ENCODE measurements around the gene ALKBH6. TPM values are rescaled to one million over a fixed set of nuclear protein-coding genes. Genes with fewer than 3 reads are reported as not detected.

ALKBH6 gene
- total and polyA plus RNA-seq, 10 of the 15 experiments (the other 5 are each of a cell fraction or from before 2014, with no cell fraction given), result 1.2 to 56.5 (median 36.1) TPM

DNA sequence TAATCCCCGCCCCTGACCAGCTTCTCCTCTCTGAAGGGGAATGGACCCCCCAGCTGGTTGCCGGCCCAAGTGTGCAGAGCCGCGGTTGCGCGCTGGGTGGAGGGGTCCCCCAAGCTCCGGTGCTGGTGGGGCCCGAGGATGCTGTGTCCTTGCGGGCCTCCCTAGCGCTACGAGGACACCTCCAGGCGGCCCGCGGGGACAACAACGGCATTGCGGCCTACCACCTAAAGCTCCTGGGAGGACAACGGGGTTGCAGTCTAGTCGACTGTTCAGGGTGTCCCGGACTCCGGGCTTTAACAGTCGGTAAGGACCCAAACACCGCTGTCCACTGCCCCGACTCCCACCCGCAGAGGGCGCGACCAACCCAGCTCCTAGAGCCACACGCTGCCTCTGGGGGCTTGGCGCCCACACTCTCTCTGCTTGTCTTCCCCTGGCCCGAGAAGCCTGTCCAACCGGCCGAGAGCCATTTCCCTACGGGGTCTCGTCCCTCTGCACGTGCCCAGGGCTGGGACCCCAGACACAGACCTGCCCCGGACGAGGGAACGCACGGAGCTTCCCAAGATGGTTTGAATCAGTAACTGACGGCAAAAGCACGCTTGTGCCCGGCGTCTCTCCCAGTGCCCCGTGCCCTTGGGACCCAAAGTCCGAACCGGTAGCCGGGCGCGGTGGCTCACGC is 20.0 kb downstream of the ALKBH6 start:
- in situ Hi-C loops (cut with MboI), result no loop called here
- BruUV-seq (replicated peaks), result no TSS peak

More for the DNA sequence above, 20.0 kb downstream of the ALKBH6 start:
- peak overlapping the region; percentile 60 for H3K27ac ChIP-seq (ENCODE audit: control insufficient read depth, insufficient read depth)
- FAIRE-seq, result no peak
- POLR2A ChIA-PET, result interaction anchor here (1.7 kb wide), 1 partner anchor 20 kb away, joined by 6 read pairs; the partner anchor contains the start of gene ALKBH6
- 45% methylated on average over 47 of the region's 49 CpGs for WGBS (ENCODE audit: insufficient coverage, insufficient replicate concordance, low lambda C conversion rate, missing lambda C conversion rate)
- peak overlapping the region; percentile 75 for H3K4me3 ChIP-seq
- H3K79me2 ChIP-seq (ENCODE audit: control insufficient read depth, insufficient read depth, low read length), result peaks cover 28% of the 10 kb centered on the region
- H2AFZ ChIP-seq (ENCODE audit: control insufficient read depth, low read depth, low read length), result peak overlapping the region; percentile 71
- TF ChIP-seq, protein P1, sequence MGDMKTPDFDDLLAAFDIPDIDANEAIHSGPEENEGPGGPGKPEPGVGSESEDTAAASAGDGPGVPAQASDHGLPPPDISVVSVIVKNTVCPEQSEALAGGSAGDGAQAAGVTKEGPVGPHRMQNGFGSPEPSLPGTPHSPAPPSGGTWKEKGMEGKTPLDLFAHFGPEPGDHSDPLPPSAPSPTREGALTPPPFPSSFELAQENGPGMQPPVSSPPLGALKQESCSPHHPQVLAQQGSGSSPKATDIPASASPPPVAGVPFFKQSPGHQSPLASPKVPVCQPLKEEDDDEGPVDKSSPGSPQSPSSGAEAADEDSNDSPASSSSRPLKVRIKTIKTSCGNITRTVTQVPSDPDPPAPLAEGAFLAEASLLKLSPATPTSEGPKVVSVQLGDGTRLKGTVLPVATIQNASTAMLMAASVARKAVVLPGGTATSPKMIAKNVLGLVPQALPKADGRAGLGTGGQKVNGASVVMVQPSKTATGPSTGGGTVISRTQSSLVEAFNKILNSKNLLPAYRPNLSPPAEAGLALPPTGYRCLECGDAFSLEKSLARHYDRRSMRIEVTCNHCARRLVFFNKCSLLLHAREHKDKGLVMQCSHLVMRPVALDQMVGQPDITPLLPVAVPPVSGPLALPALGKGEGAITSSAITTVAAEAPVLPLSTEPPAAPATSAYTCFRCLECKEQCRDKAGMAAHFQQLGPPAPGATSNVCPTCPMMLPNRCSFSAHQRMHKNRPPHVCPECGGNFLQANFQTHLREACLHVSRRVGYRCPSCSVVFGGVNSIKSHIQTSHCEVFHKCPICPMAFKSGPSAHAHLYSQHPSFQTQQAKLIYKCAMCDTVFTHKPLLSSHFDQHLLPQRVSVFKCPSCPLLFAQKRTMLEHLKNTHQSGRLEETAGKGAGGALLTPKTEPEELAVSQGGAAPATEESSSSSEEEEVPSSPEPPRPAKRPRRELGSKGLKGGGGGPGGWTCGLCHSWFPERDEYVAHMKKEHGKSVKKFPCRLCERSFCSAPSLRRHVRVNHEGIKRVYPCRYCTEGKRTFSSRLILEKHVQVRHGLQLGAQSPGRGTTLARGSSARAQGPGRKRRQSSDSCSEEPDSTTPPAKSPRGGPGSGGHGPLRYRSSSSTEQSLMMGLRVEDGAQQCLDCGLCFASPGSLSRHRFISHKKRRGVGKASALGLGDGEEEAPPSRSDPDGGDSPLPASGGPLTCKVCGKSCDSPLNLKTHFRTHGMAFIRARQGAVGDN (IDR thresholded peaks at IDR 0.05), result no peak
- TF ChIP-seq SP1 (IDR thresholded peaks at IDR 0.05; ENCODE audit: low read depth, low read length) (no peak), RAD21 (IDR thresholded peaks at IDR 0.05; ENCODE audit: insufficient read depth, low read depth, low read length) (peak; percentile 41), MEF2A (IDR thresholded peaks at IDR 0.05; ENCODE audit: insufficient read depth, low read depth, low read length) (no peak)
- ATAC-seq, result no peak
- SMC1A ChIA-PET (ENCODE audit: uncharacterized antibody, unreplicated experiment), result interaction anchor here (1.3 to 1.4 kb wide), 2 partner anchors 60 to 63 kb away, joined by 3 read pairs; partner anchors contain the start of gene THAP8
- intact Hi-C loops (cut with micrococcal nuclease; ENCODE audit: unreplicated experiment), result no loop called here
- H3K4me2 ChIP-seq (ENCODE audit: control insufficient read depth, insufficient read depth), result peak overlapping the region; percentile 96
- no peak for DNase-seq (ENCODE audit: low read depth, low spot score)
- no peaks in the 10 kb centered on the region for H3K36me3 ChIP-seq (ENCODE audit: control insufficient read depth in 2 of 2, insufficient read depth in 2 of 2, low read length in 1 of 2)
- peak overlapping the region; percentile 59 for H3K9ac ChIP-seq (ENCODE audit: control insufficient read depth, insufficient read depth, low read length)
- no peaks in the 10 kb centered on the region for H3K9me3 ChIP-seq (replicated peaks; ENCODE audit: control insufficient read depth, insufficient read depth, low read length)
- no peaks in the 10 kb centered on the region for H3K27me3 ChIP-seq (replicated peaks in 1 of 2; ENCODE audit: control insufficient read depth in 2 of 2, insufficient read depth in 2 of 2, low read length in 1 of 2)
- peaks cover 25% of the 10 kb centered on the region for H3K4me1 ChIP-seq (ENCODE audit: control insufficient read depth, insufficient read depth, low read length)
- CTCF ChIA-PET, result interaction anchor here (1.4 kb wide), 2 partner anchors 62 to 134 kb away, joined by 3 to 4 read pairs; no protein-coding TSS in a partner anchor
- no peaks in the 10 kb centered on the region for H4K20me1 ChIP-seq (ENCODE audit: control insufficient read depth, insufficient read depth)
- RAD21 ChIA-PET (ENCODE audit: unreplicated experiment), result no interaction called here
